CD4-positive, alpha-beta T cell (primary cell): ENCODE data around the gene HIRA. TPM values are rescaled to one million over a fixed set of nuclear protein-coding genes. Genes with fewer than 3 reads are reported as not detected.

Experiments used
- ATAC-seq: fragments of 200-7000 bp; cut with Tn5 transposase; one replicate; pipeline ENCODE4 v1.10.0; 2022; ENCODE audit warnings: mild to moderate bottlenecking; ENCODE audit not compliant: poor library complexity
- CTCF ChIA-PET: fragments of 350-600 bp; sonication (Branson Sonifier 250); formaldehyde crosslinking; loops from one replicate; lab custom pipeline; 2021; ENCODE audit warnings: antibody characterized with exemption, inconsistent platforms; lab: Charles Lee
- POLR2A ChIA-PET: fragments of 350-600 bp; sonication (Branson Sonifier 250); formaldehyde crosslinking; loops from one replicate; lab custom pipeline; 2021; ENCODE audit warnings: antibody characterized with exemption, inconsistent platforms; lab: Charles Lee
- DNase-seq, 14 experiments: peaks; one replicate each; pipeline ENCODE4 v3.0.0-alpha.2; 2013 to 2020; ENCODE audit warnings: mixed read lengths in 2 of 14
- H3K27ac ChIP-seq, 2 donors: one replicate each; pipeline versions ENCODE4 v1.5.1 to v1.7.0; 2013; ENCODE audit warnings: low read length in 2 of 2, low read depth in 1 of 2, mild to moderate bottlenecking in 1 of 2
- H3K27me3 ChIP-seq, 2 experiments: 1 replicate in 1 of 2; 2 replicates in 1 of 2; pipeline versions ENCODE4 v1.6.1 to v1.7.0; 2013; ENCODE audit warnings: low read length in 2 of 2, control low read depth in 1 of 2, mild to moderate bottlenecking in 1 of 2, moderate library complexity in 1 of 2; ENCODE audit not compliant: insufficient read depth in 2 of 2, control insufficient read depth in 1 of 2
- H3K36me3 ChIP-seq: one replicate; pipeline ENCODE4 v1.6.1; 2013; ENCODE audit warnings: low read length, control low read depth; ENCODE audit not compliant: insufficient read depth
- H3K4me1 ChIP-seq: one replicate; pipeline ENCODE4 v1.6.1; 2013; ENCODE audit warnings: low read length, control low read depth; ENCODE audit not compliant: insufficient read depth
- H3K4me3 ChIP-seq: one replicate; pipeline ENCODE4 v1.5.1; 2013; ENCODE audit warnings: mild to moderate bottlenecking, low read length, moderate library complexity
- H3K9me3 ChIP-seq, 2 experiments: 1 replicate in 1 of 2; 2 replicates in 1 of 2; pipeline versions ENCODE4 v1.6.1 to v1.7.0; 2013; ENCODE audit warnings: low read length in 2 of 2, mild to moderate bottlenecking in 2 of 2, control low read depth in 1 of 2, moderate library complexity in 1 of 2; ENCODE audit not compliant: control insufficient read depth in 1 of 2, insufficient read depth in 1 of 2
- H3K27ac Mint-ChIP-seq: one replicate; pipeline ENCODE4 v1.8.0; 2020; ENCODE audit warnings: mixed read lengths
- H3K27me3 Mint-ChIP-seq: one replicate; pipeline ENCODE4 v1.8.0; 2021; ENCODE audit warnings: mixed read lengths
- H3K36me3 Mint-ChIP-seq: one replicate; pipeline ENCODE4 v1.8.0; 2021; ENCODE audit warnings: low read depth, mixed read lengths
- H3K4me1 Mint-ChIP-seq: one replicate; pipeline ENCODE4 v1.8.0; 2021; ENCODE audit warnings: low read depth, mixed read lengths
- H3K4me3 Mint-ChIP-seq: one replicate; pipeline ENCODE4 v1.8.0; 2020; ENCODE audit warnings: mild to moderate bottlenecking, mixed read lengths
- H3K9me3 Mint-ChIP-seq: one replicate; pipeline ENCODE4 v1.8.0; 2020; ENCODE audit warnings: mixed read lengths
- intact Hi-C, 2 experiments: fragments of 100-400 bp; cut with DNase I in 1 of 2; cut with micrococcal nuclease in 1 of 2; formaldehyde crosslinking; loops; one replicate each; pipeline versions ENCODE4 v1.15.1 to v1.9.0; 2023 to 2025; cut with DNase I, micrococcal nuclease
- total RNA-seq, 174 experiments: library from RNA in 2 of 174; stranded (reverse) in 2 of 174; gene quantifications; one replicate each; pipeline ENCODE4 v1.2.3 and lab custom pipeline; 2021 to 2026
- TF ChIP-seq, protein P1 (sequence below): fragments of 200-600 bp; IDR thresholded peaks from one replicate; pipeline ENCODE4 v1.8.0; 2022; ENCODE audit warnings: antibody characterized with exemption, mild to moderate bottlenecking

HIRA gene
- total RNA-seq, 2 experiments from 2014 or later = 15.2 to 15.5 TPM

DNA sequence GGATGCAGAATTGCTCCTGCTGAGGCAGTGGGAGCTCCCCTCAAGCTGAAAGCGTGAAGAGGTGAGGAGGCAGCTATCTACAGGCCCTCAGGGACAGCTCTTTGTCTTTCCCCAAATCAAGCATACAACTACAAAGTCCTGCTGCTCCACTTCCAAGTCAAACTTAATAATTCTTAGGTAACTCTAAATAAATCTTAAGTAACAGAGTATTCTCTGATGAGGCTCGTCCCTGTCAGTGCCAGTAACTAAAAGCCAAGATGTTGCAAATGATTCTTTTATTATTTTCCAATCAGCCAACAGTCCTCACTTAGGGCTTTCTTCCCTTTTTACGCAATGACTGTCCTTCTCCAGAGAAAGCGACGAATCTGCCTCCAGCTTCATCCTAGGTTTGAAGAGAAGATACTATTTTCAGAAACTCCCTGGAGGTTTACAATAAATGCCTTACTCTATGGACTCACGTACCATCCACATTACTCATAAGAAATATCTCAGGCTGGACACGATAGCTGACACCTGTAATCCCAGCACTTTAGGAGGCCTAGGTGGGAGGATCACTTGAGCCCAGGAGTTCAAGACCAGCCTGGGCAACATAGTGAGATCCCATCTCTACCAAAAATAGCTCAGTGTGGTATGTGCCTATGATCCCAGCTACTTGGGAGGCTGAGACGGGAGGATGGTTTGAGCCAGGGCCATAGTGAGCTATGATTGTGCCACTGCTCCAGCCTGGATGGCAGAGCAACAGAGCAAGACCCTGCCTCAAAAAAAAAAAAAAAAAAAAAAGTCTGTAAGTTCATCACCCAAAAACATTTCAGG is 19.0 kb upstream of the HIRA start:
- TF ChIP-seq, protein P1, sequence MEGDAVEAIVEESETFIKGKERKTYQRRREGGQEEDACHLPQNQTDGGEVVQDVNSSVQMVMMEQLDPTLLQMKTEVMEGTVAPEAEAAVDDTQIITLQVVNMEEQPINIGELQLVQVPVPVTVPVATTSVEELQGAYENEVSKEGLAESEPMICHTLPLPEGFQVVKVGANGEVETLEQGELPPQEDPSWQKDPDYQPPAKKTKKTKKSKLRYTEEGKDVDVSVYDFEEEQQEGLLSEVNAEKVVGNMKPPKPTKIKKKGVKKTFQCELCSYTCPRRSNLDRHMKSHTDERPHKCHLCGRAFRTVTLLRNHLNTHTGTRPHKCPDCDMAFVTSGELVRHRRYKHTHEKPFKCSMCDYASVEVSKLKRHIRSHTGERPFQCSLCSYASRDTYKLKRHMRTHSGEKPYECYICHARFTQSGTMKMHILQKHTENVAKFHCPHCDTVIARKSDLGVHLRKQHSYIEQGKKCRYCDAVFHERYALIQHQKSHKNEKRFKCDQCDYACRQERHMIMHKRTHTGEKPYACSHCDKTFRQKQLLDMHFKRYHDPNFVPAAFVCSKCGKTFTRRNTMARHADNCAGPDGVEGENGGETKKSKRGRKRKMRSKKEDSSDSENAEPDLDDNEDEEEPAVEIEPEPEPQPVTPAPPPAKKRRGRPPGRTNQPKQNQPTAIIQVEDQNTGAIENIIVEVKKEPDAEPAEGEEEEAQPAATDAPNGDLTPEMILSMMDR = no peak
- Histone ChIP-seq H3K27me3 (no peaks in the 10 kb centered on the region), H3K4me3 (no peak overlapping the region), H3K27ac (no peak overlapping the region), H3K9me3 (no peaks in the 10 kb centered on the region), H3K36me3 (peaks cover 50% of the 10 kb centered on the region), H3K4me1 (peaks cover 32% of the 10 kb centered on the region)
- H3K4me1 Mint-ChIP-seq = peaks cover 26% of the 10 kb centered on the region
- H3K36me3 Mint-ChIP-seq = peaks cover 70% of the 10 kb centered on the region
- ChIA-PET CTCF (interaction anchor here (0.7 kb wide), 1 partner anchor 18 kb away, joined by 3 read pairs; the partner anchor contains the start of gene MRPL40), POLR2A (no interaction called here)
- H3K4me3 Mint-ChIP-seq = peak overlapping the region; percentile 51
- peak overlapping the region; percentile 91 for H3K27ac Mint-ChIP-seq
- no peaks in the 10 kb centered on the region for H3K27me3 Mint-ChIP-seq
- intact Hi-C loops = no loop called here
- DNase-seq (no peak), ATAC-seq (no peak)
- H3K9me3 Mint-ChIP-seq = no peaks in the 10 kb centered on the region

- DNase-seq = no peak
- H3K9me3 ChIP-seq = no peaks in the 10 kb centered on the region
- peaks cover 43% of the 10 kb centered on the region for H3K36me3 ChIP-seq
- TF ChIP-seq, protein P1 = no peak
- H3K9me3 Mint-ChIP-seq = no peaks in the 10 kb centered on the region
- ATAC-seq = no peak
- peaks cover 70% of the 10 kb centered on the region for H3K36me3 Mint-ChIP-seq
- peak overlapping the region; percentile 91 for H3K27ac Mint-ChIP-seq
- ChIA-PET CTCF (no interaction called here), POLR2A (no interaction called here)
- H3K4me1 ChIP-seq = peaks cover 33% of the 10 kb centered on the region
- no peak overlapping the region for H3K4me3 ChIP-seq
- no peaks in the 10 kb centered on the region for H3K27me3 ChIP-seq
- peaks cover 38% of the 10 kb centered on the region for H3K4me1 Mint-ChIP-seq
- H3K27ac ChIP-seq = no peak overlapping the region
- no peak overlapping the region for H3K4me3 Mint-ChIP-seq
- intact Hi-C loops = loop anchor here (5.0 to 10.0 kb wide), 3 partner anchors 267 to 345 kb away; partner anchors contain the start of gene ESS2 (in 1 of the 2)
- H3K27me3 Mint-ChIP-seq = no peaks in the 10 kb centered on the region
Measured at GRCh38 chr22:19449422-19449767, 17.9 kb upstream of the HIRA start.

DNA sequence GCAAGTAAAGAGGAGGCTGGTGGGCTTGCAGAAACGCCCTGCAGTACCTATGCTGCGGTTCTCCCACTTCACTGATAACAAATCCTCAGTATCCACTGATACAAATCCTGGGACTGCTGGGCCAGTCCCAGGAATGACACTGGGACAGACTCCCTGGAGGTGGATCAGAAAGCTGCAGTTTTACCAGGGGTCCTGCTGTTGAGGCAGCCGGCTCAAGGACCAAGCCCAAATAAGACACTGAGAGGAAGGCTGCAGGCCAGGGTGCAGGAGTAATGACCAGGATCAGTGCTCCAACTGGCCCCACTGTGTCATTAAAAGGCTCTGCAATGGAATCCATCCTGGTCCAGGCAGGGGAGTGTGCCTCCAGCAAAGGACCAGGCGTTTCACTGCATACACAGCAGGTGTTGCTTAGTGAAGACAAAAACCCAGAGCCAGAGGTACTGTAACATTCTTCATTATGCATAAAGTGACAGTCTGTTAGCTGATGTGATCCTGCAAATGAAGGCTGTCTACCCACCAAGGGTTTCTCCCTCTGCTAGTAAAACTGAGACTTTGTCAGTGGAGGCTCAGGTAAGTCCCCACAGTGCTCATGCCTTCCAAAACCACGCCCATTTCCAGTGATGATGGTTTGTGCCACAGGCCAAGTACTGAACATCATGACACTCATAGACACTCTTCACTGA is 17.3 kb upstream of the HIRA start:
- TF ChIP-seq, protein P1 = no peak
- H3K36me3 Mint-ChIP-seq = peaks cover 68% of the 10 kb centered on the region
- POLR2A ChIA-PET = interaction anchor here (1.2 to 8.2 kb wide), 4 partner anchors 16 to 305 kb away, joined by 3 to 94 read pairs (median 15); partner anchors contain the start of genes CDC45, ESS2, HIRA and MRPL40
- peak overlapping the region; percentile 62 for H3K4me3 Mint-ChIP-seq
- DNase-seq = peak in 1 of 14 experiments; percentile 18
- peaks cover 41% of the 10 kb centered on the region for H3K4me1 Mint-ChIP-seq
- no peaks in the 10 kb centered on the region for H3K27me3 ChIP-seq
- peaks cover 43% of the 10 kb centered on the region for H3K36me3 ChIP-seq
- H3K27me3 Mint-ChIP-seq = no peaks in the 10 kb centered on the region
- no peak for ATAC-seq
- peaks cover 35% of the 10 kb centered on the region for H3K4me1 ChIP-seq
- H3K9me3 ChIP-seq = no peaks in the 10 kb centered on the region
- H3K9me3 Mint-ChIP-seq = no peaks in the 10 kb centered on the region
- intact Hi-C loops = loop anchor here (1.0 to 10.0 kb wide), 4 partner anchors 25 to 344 kb away; partner anchors contain the start of gene ESS2 (in 1 of the 2)
- CTCF ChIA-PET = no interaction called here
- H3K27ac Mint-ChIP-seq = peak overlapping the region; percentile 91
- no peak overlapping the region for H3K4me3 ChIP-seq
- peak overlapping the region; percentile 82 to 85 for H3K27ac ChIP-seq
